GM18909 (cell line): Measurements from ENCODE around the gene TP53BP2.
A peak's percentile ranks its signal among the peaks of the same experiment; 100 is the strongest.
"Not testable (repeated sequence)": the region's sequence is repeated elsewhere in the genome, so short reads cannot be mapped to it uniquely, and the experiment has no call there.

ENCODE experiments used
- ATAC-seq: cut with Tn5 transposase; IDR thresholded peaks from one replicate; pipeline ENCODE4 v1.9.1; 2021; ENCODE audit warnings: mild to moderate bottlenecking; ENCODE audit not compliant: unreplicated experiment, poor library complexity

Gene TP53BP2

GRCh38 chr1:223853748-223854147 is 8.0 kb upstream of the TP53BP2 start:
- ATAC-seq, result no peak

- no peak for ATAC-seq
These were observed 7.5 kb upstream of the TP53BP2 start for GRCh38 chr1:223853275-223853674.

- no peak for ATAC-seq
These were observed 6.6 kb upstream of the TP53BP2 start for GRCh38 chr1:223852337-223852736.

- no peak for ATAC-seq
These were observed 3.9 kb upstream of the TP53BP2 start for GRCh38 chr1:223849352-223850254.

DNA sequence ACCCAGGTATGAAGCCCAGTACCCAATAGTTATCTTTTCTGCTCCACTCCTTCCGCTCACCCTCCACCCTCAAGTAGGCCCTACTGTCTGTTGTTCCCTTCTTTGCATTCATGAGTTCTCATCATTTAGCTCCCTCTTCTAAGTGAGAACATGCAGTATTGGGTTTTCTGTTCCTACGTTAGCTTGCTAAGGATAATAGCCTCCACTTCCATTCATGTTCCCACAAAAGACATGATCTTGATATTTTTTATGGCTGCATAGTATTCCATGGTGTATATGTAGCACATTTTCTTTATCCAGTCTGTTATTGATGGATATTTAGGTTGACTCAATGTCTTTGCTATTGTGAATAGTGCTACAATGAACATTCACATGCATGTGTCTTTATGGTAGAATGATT is 2.8 kb upstream of the TP53BP2 start:
- ATAC-seq, result no peak

DNA sequence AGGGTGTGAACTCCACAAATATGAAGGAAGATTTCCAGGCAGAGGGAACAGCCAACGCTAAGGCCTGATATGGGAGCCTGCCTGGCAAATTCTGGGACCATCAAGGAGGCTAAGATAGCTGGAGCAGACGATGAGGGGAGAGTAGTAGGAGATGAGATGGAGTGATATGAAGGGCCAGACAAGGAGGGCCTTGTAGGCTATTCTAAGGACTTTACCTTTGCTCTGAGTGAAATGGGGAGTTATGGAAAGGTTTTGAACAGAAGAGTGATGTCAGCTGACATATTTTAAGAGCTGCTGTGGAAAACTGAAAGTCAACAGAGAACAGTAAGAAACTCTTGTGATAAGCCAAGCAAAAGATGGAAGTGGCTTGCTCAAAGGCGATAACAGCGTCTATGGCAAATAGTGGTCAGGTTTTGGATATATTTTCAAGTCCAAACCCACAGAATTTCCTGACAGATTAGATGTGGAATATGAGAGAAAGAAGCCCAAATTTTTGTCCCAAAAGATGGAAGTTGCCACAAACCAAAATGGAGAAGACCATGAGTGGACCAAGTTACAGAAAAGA is 2.1 kb upstream of the TP53BP2 start:
- ATAC-seq, result no peak

GRCh38 chr1:223845037-223845809 is 524 bp downstream of the TP53BP2 start:
- peak; percentile 33 for ATAC-seq

DNA sequence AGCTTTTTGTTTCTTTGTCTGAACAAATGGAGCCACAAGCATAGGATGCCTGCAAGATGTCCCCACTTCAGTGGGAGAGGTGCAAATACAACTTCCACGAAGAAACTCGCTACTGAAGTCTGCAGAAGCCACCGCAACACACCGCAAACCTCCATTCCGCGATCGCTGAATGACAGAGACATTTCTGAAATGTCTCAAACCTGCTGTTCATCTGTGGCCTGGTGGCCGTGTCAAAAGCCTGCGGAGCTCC is 1.0 kb downstream of the TP53BP2 start:
- no peak for ATAC-seq

GRCh38 chr1:223843934-223844786 is 1.6 kb downstream of the TP53BP2 start:
- no peak for ATAC-seq

DNA sequence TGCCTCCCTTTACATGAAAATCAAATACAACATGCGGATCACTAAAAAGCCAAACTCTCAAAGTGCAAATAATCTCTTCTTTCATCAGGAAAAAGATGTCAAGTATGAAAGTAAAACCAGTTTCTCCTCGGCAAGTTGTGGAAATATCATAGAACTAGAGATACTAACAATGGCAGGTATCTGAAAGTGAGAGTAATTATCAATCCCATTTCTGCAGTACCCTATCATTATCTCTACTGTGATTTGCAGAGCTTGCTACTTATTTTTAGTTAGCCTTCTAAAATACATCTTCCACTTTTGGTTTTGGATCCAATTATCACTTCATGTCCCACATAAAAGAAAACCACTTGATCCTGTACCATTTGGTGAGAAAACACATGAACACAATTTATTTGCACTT is 3.0 kb downstream of the TP53BP2 start:
- no peak for ATAC-seq

- ATAC-seq, result not testable (repeated sequence)
These were observed 3.6 kb downstream of the TP53BP2 start for GRCh38 chr1:223841977-223842623.

GRCh38 chr1:223840254-223840653 is 5.5 kb downstream of the TP53BP2 start:
- ATAC-seq, result no peak

DNA sequence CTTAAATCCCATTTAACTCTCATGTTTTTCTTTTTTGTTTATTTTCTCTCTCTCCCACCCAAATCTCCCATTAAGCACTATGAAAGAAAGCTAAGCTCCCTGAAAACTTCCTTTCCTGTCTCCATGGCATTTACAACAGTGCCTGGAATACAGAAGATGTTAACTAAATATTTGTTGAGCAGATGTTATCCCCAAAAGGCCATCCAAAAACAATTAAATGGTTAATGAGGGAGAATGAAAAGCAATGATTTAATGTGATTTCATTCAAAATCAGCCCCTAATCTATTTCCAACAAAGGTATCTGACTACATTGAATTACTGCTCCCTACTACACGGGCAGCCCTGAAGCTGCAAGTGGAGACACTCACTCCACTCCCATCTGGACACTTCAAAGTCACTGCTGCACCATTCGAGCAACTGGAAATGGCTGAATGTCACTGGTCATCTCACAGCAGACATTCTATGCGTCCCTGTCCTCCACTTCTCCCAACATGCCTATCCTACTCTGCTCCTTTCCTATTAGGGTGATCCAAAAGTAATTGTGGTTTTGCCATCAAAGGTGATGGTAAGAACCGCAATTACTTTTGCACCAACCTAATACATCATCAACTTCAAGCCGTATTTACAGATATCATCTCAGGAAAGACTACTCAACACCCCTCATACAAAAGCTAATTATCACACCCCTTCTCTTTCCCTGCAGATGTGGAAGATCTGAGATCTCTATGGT is 7.5 kb downstream of the TP53BP2 start:
- no peak for ATAC-seq

GRCh38 chr1:223837687-223838086 is 8.1 kb downstream of the TP53BP2 start:
- ATAC-seq, result no peak

GRCh38 chr1:223837206-223837605 is 8.5 kb downstream of the TP53BP2 start:
- ATAC-seq, result no peak

DNA sequence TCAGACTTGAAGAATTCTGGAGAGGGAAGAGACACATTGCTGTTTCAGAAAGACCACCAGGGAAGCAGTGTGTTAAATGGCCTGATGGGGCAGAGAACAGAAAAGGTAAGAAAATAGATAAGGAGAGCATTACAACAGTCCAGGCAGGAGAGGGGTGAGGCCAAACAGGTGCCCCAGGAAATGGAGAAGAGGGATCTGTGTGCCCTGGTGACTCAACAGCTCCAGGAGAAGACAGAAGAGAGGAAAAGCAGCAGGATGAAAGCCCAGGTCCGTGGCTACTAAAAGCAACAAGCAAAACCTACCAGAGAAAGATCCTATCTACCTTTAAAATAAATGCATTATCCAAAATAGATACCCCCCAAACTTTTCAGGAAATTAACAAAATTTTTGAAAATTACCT is 9.2 kb downstream of the TP53BP2 start:
- no peak for ATAC-seq

GRCh38 chr1:223835754-223836153 is 10.0 kb downstream of the TP53BP2 start:
- no peak for ATAC-seq

- no peak for ATAC-seq
These were observed 11.0 kb downstream of the TP53BP2 start for GRCh38 chr1:223834660-223835263.

DNA sequence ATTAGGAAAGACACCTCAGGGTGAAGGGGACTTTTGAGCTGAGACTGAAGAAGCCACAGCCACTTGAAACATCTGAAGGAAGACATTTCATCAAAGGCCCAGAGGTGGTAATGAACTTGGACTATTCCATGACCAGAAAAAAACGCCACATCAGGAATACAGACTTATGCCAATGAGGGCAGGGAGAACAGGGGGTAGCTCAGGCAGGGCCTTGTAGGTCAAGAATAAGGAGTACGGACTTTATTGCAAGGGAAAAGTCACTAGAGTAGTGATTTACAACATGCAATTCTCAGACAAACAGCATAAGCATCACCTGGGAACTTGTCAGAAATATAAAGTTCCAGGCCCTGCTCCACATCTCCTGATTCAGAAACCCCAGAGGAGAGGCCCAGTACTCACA is 11.8 kb downstream of the TP53BP2 start:
- no peak for ATAC-seq
